Panc1 (cell line): Measurements from ENCODE around the gene CBX8. TPM values are rescaled to one million over a fixed set of nuclear protein-coding genes. Genes with fewer than 3 reads are reported as not detected.

Experiments
- ATAC-seq: fragments of 200-7000 bp; cut with Tn5 transposase; 2 replicates; pipeline ENCODE4 v1.9.1; 2020; ENCODE audit warnings: mild to moderate bottlenecking, moderate library complexity
- BruUV-seq: library from RNA; stranded (reverse); fragments of 400-500 nt; replicated peaks from 2 replicates; lab custom pipeline; 2021; lab: Mats Ljungman, UMichigan
- CTCF ChIA-PET: fragments of 300-600 bp; sonication (Branson Sonifier 250); formaldehyde crosslinking; loops from one replicate; lab custom pipeline; 2022; ENCODE audit warnings: antibody characterized with exemption; lab: Charles Lee
- POLR2A ChIA-PET: fragments of 300-600 bp; sonication (Branson Sonifier 250); formaldehyde crosslinking; loops from one replicate; lab custom pipeline; 2022; ENCODE audit warnings: antibody characterized with exemption; lab: Charles Lee
- DNase-seq: peaks from one replicate; pipeline ENCODE4 v3.0.0-alpha.2; 2010; ENCODE audit warnings: low read depth, low spot score
- H3K27ac ChIP-seq: 2 replicates; pipeline ENCODE4 v1.5.1; 2011; ENCODE audit warnings: mild to moderate bottlenecking, low read length, inconsistent platforms
- H3K27me3 ChIP-seq: fragments of 200-500 bp; sonication (Bioruptor generic); 2 replicates; pipeline ENCODE4 v1.6.0; 2014; ENCODE audit warnings: low read length, inconsistent platforms; ENCODE audit not compliant: control insufficient read depth, insufficient read depth
- H3K36me3 ChIP-seq: fragments of 200-500 bp; sonication (Bioruptor generic); 2 replicates; pipeline ENCODE4 v1.5.1; 2014; ENCODE audit warnings: inconsistent platforms, mild to moderate bottlenecking, low read length, moderate library complexity; ENCODE audit not compliant: control insufficient read depth, insufficient read depth
- H3K4me1 ChIP-seq: 2 replicates; pipeline ENCODE4 v1.5.1; 2011; ENCODE audit warnings: inconsistent platforms, mild to moderate bottlenecking, low read length, moderate library complexity; ENCODE audit not compliant: control insufficient read depth, insufficient read depth
- H3K4me3 ChIP-seq, 2 experiments: 2 replicates each; pipeline ENCODE4 v1.5.1; 2011 to 2012; ENCODE audit warnings: low read depth in 2 of 2, low read length in 2 of 2, mild to moderate bottlenecking in 2 of 2, inconsistent platforms in 1 of 2, moderate library complexity in 1 of 2
- H3K9me3 ChIP-seq: fragments of 200-500 bp; sonication (Bioruptor generic); 2 replicates; pipeline ENCODE4 v1.5.1; 2014; ENCODE audit warnings: low read depth, mild to moderate bottlenecking, inconsistent platforms, low read length, moderate library complexity; ENCODE audit not compliant: control insufficient read depth, insufficient read depth
- POLR2AphosphoS5 ChIP-seq: IDR thresholded peaks from 2 replicates; pipeline ENCODE4 v1.6.1; 2012; ENCODE audit warnings: mild to moderate bottlenecking, low read depth, low read length, moderate library complexity
- REST ChIP-seq, 2 experiments: IDR thresholded peaks; 2 replicates each; pipeline ENCODE4 v1.6.1; 2011 to 2012; ENCODE audit warnings: low read depth in 2 of 2, control low read depth in 1 of 2, low read length in 1 of 2, mild to moderate bottlenecking in 1 of 2, moderate library complexity in 1 of 2; ENCODE audit not compliant: insufficient read depth in 1 of 2
- SIN3A ChIP-seq: IDR thresholded peaks from 2 replicates; pipeline ENCODE4 v1.6.1; 2012; ENCODE audit warnings: low read depth, mild to moderate bottlenecking, low read length, moderate library complexity, borderline replicate concordance; ENCODE audit not compliant: insufficient read depth
- TCF7L2 ChIP-seq: IDR thresholded peaks from 2 replicates; pipeline ENCODE4 v1.6.1; 2011; ENCODE audit warnings: mild to moderate bottlenecking, low read depth, low read length, inconsistent platforms
- in situ Hi-C: cut with HindIII; loops from 2 replicates; pipeline ENCODE4 v1.10.0; 2016; ENCODE audit warnings: low sequenced_read_pairs, low pct_unique_long_range_greater_than_20kb
- intact Hi-C: fragments of 100-400 bp; cut with micrococcal nuclease; formaldehyde crosslinking; loops from one replicate; pipeline ENCODE4 v1.10.0; 2022; ENCODE audit not compliant: unreplicated experiment
- total RNA-seq: library from RNA; stranded (reverse); gene quantifications from one replicate; pipeline ENCODE4 v1.2.1, GENCODE V29; 2021; ENCODE audit not compliant: unreplicated experiment
- TF ChIP-seq, protein P1 (sequence below): fragments of 450-650 bp; IDR thresholded peaks from 2 replicates; pipeline ENCODE4 v1.5.1; 2017; ENCODE audit warnings: mild to moderate bottlenecking

The CBX8 gene
- total RNA-seq, 1 experiment from 2014 or later, result 15.3 TPM

GRCh38 chr17:79797492-79798298, 818 bp upstream of the CBX8 start:
- peak overlapping the region; percentile 34; the same call in 1 of the 2 replicates for H3K27ac ChIP-seq
- H3K4me1 ChIP-seq, result peaks cover 48% of the 10 kb centered on the region
- BruUV-seq, result no TSS peak
- H3K27me3 ChIP-seq, result no peaks in the 10 kb centered on the region
- ATAC-seq (peak; percentile 22), DNase-seq (no peak)
- no peak for TF ChIP-seq POLR2AphosphoS5
- TF ChIP-seq SIN3A, result no peak
- TF ChIP-seq, protein P1, sequence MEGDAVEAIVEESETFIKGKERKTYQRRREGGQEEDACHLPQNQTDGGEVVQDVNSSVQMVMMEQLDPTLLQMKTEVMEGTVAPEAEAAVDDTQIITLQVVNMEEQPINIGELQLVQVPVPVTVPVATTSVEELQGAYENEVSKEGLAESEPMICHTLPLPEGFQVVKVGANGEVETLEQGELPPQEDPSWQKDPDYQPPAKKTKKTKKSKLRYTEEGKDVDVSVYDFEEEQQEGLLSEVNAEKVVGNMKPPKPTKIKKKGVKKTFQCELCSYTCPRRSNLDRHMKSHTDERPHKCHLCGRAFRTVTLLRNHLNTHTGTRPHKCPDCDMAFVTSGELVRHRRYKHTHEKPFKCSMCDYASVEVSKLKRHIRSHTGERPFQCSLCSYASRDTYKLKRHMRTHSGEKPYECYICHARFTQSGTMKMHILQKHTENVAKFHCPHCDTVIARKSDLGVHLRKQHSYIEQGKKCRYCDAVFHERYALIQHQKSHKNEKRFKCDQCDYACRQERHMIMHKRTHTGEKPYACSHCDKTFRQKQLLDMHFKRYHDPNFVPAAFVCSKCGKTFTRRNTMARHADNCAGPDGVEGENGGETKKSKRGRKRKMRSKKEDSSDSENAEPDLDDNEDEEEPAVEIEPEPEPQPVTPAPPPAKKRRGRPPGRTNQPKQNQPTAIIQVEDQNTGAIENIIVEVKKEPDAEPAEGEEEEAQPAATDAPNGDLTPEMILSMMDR, result no peak
- TF ChIP-seq TCF7L2, result no peak
- no peak for TF ChIP-seq REST (IDR thresholded peaks at IDR 0.05; ENCODE audit: insufficient read depth in 1 of 2, low read depth in 2 of 2, low read length in 1 of 2)
- intact Hi-C loops (no loop called here), in situ Hi-C loops (loop anchor here (25.0 kb wide), 1 partner anchor 190 kb away; no protein-coding TSS in a partner anchor)
- H3K9me3 ChIP-seq, result no peaks in the 10 kb centered on the region
- ChIA-PET POLR2A (interaction anchor here (0.6 to 1.0 kb wide), 4 partner anchors 8 to 695 kb away, joined by 3 to 12 read pairs (median 3); no protein-coding TSS in a partner anchor), CTCF (interaction anchor here (0.5 to 1.3 kb wide), 9 partner anchors 9 to 196 kb away, joined by 3 to 4 read pairs (median 3); no protein-coding TSS in a partner anchor)
- peaks cover 3% of the 10 kb centered on the region; the same call in 1 of the 2 replicates for H3K36me3 ChIP-seq
- peak overlapping the region; percentile 41 to 82 for H3K4me3 ChIP-seq

- Histone ChIP-seq H3K27ac (peak overlapping the region; percentile 75), H3K27me3 (no peaks in the 10 kb centered on the region)
- intact Hi-C loops, result no loop called here
Measured at GRCh38 chr17:79796444-79796762, 474 bp downstream of the CBX8 start.

More at GRCh38 chr17:79796444-79796762, 474 bp downstream of the CBX8 start:
- DNase-seq, result no peak
- Histone ChIP-seq H3K4me1 (peaks cover 42% of the 10 kb centered on the region), H3K9me3 (no peaks in the 10 kb centered on the region), H3K4me3 (peak overlapping the region; percentile 82 to 91), H3K36me3 (peaks cover 3% of the 10 kb centered on the region; the same call in 1 of the 2 replicates)
- ChIA-PET CTCF (interaction anchor here (0.6 to 1.3 kb wide), 4 partner anchors 15 to 50 kb away, joined by 3 to 6 read pairs (median 4); no protein-coding TSS in a partner anchor), POLR2A (interaction anchor here (1.0 kb wide), 1 partner anchor 9 kb away, joined by 3 read pairs; no protein-coding TSS in a partner anchor)
- ATAC-seq, result no peak
- in situ Hi-C loops, result loop anchor here (25.0 kb wide), 1 partner anchor 191 kb away; no protein-coding TSS in a partner anchor
- no peak for TF ChIP-seq TCF7L2
- TF ChIP-seq SIN3A, result no peak
- TF ChIP-seq REST (IDR thresholded peaks at IDR 0.05; ENCODE audit: insufficient read depth in 1 of 2, low read depth in 2 of 2, low read length in 1 of 2), result no peak
- TF ChIP-seq, protein P1, result no peak
- no peak for TF ChIP-seq POLR2AphosphoS5
- no TSS peak for BruUV-seq
